Stimulated activated CD8-positive, alpha-beta memory T cell treated with anti-CD3 and anti-CD28 coated beads, Interleukin-4, amount 100 ng/mL, for 24 hours (primary cell): Measurements from ENCODE around the gene ZHX3.

Experiments used
- DNase-seq: peaks from one replicate; pipeline ENCODE4 v3.0.0-alpha.2; 2020; ENCODE audit warnings: low read depth

The ZHX3 gene

DNA sequence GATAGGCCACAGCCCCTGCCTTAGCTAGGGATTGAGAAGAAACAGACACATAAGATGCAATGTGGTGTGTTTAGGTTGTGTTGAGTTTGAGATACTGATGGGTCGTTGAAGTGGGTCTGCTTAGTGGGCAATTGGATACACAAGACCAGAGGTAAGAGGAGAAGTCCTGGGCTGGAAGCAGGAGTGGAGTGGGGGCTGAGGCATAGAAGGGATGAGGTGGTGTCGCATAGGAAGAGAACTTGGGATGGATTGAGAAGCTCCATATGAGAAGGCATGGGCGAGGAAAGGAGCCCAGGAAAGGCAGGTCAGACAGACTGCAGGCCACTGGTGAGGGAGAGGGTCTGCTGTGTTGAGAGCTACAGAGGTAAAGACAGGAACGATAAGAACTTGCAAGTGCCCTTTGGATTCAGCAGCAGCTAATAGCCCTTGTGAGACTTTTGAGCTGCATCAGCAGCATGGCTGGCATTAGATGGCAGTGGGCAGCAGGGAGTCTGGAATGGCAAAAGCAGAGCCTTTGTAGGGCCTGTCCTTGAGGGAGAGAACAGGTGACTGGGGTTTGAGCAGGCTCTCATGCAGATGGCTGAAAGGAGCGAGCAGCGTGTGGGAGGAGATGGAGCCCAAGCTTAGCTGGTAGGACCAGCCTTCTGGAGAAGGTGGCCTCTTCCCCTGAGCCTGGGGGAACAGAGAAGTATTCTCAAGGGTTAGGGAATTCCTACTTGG is 147.0 kb downstream of the ZHX3 start:
- DNase-seq, result no peak

DNA sequence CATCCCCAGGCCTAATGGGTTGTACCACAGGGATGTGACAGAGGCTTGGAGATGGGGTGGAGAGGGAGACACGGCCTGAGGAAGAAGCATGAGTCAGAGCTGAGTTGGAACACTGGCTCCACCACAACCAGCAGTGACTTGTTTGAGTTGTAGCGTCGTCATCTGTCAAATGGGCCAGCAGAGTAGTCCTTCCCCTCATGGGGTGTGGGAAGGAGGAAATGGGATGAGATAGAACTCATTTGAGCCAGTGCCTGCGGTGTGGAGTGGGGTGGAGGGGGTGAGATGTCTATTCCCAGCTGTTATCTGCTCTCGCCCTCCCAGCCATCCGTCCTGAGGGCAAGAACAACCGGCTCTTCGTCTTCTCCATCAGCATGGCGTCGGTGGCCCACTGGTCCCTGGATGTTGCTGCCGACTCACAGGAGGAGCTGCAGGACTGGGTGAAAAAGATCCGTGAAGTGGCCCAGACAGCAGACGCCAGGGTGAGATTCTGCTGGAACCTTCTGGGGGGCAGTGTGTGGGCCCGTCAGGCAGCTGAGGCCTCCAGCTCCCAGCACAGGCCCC is 147.7 kb downstream of the ZHX3 start:
- no peak for DNase-seq

GRCh38 chr20:41169162-41169690 is 148.3 kb downstream of the ZHX3 start:
- DNase-seq, result no peak

DNA sequence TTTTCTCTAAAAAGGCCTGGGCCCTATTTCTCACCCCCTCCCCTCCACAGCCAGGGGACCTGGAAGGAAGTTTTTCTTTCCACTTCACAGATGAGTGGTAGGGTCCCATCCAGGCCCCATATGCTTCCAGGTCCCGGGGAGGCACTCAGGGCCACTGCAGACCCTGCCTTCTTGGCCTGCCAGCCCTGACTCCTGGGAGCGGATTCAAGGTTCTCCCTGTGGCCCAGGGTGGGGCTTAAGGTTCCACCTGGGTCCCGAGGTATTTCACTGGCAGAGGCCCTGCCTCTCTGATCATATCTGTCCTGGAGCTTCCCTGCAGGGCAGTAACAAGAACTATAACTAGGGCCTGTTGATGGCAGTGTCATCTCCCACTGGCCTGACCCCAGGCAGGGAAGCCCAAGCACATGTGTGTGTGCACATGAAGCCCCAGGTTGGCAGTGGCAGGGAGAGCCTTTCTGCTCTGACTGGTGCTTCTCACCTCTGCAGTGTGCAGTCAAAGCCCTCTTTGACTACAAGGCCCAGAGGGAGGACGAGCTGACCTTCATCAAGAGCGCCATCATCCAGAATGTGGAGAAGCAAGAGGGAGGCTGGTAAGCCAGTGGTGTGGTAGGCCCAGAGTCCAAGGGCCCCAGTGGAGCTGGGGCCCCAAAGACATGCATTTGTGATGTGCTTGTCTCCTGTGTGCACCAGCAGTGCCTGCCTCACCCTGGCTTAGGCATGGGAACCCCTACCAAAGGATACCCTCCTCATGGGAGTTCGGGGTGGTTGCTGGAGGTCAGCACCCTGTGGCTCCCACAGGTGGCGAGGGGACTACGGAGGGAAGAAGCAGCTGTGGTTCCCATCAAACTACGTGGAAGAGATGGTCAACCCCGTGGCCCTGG is 149.0 kb downstream of the ZHX3 start:
- no peak for DNase-seq

DNA sequence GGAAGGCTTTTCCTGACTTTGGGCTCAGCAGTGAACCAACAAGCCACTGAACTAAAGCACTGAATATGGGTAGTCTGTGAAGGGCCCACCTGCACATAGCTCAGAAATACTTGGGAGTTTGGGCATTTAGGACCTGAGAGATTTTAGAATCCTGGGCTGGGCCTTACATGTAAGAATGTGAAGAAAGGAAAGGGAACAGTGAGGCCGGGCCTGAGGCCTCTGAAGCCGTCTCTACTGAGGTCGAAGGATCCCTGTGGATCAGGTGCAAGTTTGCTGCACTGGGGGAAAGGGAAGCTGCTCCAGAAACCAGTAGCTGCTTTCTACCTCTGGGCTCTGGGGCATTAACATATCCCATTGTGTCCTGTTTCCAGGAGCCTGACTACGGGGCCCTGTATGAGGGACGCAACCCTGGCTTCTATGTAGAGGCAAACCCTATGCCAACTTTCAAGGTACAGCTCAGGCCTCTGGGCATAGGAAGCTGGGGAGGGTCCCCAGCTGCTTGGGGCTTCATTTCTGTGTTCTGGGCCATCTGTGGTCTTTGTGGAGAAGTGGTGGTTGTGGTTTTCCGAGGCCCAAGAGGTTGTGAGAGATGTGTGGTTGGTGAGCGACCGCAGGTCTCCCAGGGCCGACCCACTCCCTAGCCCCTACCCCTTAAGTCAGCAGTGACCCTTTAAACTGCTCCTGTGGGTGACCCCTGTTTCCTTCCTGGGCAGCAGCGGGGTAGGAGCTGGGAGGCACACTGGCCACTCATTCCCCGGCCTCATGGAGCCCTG is 149.9 kb downstream of the ZHX3 start:
- DNase-seq, result no peak

GRCh38 chr20:41167118-41167470 is 150.4 kb downstream of the ZHX3 start:
- no peak for DNase-seq

DNA sequence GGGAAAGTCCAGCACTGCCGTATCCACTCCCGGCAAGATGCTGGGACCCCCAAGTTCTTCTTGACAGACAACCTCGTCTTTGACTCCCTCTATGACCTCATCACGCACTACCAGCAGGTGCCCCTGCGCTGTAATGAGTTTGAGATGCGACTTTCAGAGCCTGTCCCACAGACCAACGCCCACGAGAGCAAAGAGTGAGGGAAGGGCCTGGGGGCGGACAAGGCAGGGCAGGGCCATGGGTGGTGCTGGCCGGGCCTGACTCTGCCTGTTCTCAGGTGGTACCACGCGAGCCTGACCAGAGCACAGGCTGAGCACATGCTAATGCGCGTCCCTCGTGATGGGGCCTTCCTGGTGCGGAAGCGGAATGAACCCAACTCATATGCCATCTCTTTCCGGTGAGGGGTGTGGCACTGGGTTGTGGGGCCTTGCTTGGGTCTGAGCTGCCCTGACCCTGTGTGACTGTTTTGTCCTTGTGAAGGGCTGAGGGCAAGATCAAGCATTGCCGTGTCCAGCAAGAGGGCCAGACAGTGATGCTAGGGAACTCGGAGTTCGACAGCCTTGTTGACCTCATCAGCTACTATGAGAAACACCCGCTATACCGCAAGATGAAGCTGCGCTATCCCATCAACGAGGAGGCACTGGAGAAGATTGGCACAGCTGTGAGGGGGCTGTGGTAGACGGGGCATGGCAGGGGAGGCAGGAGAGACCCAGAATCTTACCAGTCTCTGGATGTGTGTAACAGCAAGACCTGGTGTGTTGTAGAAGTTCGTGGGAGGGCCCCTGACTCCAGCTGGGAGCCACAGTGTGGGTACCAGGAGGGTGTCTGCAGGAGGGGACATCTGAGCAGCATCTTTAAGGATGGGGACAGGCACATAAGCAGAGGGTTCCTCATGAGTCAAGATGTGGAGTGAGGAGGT is 151.1 kb downstream of the ZHX3 start:
- DNase-seq, result no peak

DNA sequence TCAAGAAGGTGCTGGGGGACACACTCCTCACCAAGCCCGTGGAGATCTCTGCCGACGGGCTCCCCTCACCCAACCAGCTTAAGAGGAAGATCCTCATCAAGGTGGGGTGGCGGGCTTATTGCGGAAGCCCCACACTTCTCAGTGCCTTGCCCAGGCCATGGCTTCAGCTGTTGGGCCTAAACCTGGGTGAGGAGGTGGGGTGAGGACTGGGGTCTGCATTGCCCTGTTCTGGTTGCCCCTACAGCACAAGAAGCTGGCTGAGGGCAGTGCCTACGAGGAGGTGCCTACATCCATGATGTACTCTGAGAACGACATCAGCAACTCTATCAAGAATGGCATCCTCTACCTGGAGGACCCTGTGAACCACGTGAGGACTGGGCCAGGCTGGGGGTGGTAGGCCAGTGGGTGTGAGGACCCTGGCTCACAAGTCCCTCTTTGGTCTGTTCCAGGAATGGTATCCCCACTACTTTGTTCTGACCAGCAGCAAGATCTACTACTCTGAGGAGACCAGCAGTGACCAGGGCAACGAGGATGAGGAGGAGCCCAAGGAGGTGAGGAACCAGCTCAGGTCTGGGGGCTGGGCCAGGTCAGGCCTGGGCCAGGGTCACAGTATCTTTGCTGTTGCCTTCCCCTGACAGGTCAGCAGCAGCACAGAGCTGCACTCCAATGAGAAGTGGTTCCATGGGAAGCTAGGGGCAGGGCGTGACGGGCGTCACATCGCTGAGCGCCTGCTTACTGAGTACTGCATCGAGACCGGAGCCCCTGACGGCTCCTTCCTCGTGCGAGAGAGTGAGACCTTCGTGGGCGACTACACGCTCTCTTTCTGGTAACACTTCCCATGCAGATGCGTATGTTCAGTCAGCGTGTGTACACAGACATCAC is 152.3 kb downstream of the ZHX3 start:
- no peak for DNase-seq

DNA sequence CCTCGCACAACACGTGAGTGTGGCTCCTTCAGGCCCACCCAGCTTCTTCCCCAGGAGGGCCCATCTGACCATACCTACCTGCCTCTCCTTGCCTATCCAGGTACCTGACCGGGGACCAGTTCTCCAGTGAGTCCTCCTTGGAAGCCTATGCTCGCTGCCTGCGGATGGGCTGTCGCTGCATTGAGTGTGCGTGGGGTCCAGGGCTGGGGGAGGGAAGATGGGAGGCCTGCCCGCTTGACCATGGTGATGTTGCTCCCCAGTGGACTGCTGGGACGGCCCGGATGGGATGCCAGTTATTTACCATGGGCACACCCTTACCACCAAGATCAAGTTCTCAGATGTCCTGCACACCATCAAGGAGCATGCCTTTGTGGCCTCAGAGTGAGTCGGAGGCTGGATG is 153.7 kb downstream of the ZHX3 start:
- DNase-seq, result no peak

DNA sequence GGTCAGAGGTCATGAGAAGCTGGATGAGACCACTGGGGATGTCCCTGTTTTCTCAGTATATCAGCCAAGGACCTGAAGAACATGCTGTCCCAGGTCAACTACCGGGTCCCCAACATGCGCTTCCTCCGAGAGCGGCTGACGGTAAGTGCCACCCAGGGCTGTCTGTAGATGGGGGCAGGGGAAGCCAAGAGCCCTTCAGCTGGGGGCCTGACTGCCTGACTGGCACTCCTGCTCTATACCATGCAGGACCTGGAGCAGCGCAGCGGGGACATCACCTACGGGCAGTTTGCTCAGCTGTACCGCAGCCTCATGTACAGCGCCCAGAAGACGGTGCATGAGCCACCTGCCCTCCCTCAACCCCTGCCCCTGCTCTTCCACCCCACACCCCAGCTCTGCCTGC is 155.1 kb downstream of the ZHX3 start:
- DNase-seq, result no peak

- no peak for DNase-seq
Observed at GRCh38 chr20:41161886-41162285, 155.6 kb downstream of the ZHX3 start.

- DNase-seq, result no peak
Observed at GRCh38 chr20:41160686-41161085, 156.8 kb downstream of the ZHX3 start.

DNA sequence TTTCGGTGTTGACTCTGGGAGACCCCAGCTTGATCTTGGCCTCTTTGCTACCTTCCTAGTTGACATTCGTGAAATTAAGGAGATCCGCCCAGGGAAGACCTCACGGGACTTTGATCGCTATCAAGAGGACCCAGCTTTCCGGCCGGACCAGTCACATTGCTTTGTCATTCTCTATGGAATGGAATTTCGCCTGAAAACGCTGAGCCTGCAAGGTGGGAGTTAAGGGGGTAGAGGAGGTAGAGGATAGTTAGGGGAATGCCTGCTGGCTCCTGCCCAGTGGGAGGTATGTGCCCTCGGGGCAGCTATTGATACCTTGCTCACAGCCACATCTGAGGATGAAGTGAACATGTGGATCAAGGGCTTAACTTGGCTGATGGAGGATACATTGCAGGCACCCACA is 158.0 kb downstream of the ZHX3 start:
- no peak for DNase-seq

DNA sequence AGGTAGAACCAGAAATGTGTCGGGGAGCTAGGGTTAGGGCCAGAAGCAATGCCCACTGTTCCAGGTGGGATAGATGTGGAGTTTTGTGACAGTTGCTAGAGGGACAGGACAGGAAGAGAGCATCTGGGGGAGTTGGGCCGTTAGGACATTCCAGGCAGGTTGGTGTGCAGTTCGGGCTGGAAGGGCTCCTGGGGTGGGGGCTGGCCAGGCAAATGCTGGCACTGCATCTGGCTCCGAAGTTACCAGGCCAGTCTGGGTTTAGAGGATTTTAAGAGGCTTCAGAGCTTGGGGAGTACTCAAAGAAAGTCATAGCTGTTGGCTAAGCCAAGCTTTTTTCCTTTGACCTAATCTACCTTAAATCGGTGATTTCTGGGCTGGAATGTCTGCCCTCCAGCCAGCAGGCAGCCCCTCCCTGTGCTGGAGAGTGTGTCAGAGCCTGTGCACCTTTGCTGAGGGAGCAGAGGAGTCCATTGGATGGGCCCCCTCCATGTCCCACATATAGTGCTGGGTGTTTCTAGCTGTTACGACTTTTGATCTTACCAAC is 159.4 kb downstream of the ZHX3 start:
- no peak for DNase-seq

GRCh38 chr20:41155261-41155660 is 162.3 kb downstream of the ZHX3 start:
- DNase-seq, result no peak

GRCh38 chr20:41154436-41155176 is 162.9 kb downstream of the ZHX3 start:
- no peak for DNase-seq

- no peak for DNase-seq
Observed at GRCh38 chr20:41152108-41152757, 165.3 kb downstream of the ZHX3 start.

- no peak for DNase-seq
Observed at GRCh38 chr20:41151134-41151869, 166.2 kb downstream of the ZHX3 start.
